Type B pancreatic cell (in vitro differentiated cells): Measurements from ENCODE around the gene EIF1AD. TPM values are rescaled to one million over a fixed set of nuclear protein-coding genes. Genes with fewer than 3 reads are reported as not detected.

ENCODE experiments used
- DNase-seq: peaks from one replicate; pipeline ENCODE4 v3.0.0; 2021; ENCODE audit warnings: mixed read lengths; ENCODE audit not compliant: unreplicated experiment; ENCODE audit errors: extremely low spot score
- H3K27ac Mint-ChIP-seq: 2 replicates; pipeline ENCODE4 v1.8.0; 2021; ENCODE audit warnings: mild to moderate bottlenecking, mixed read lengths
- H3K27me3 Mint-ChIP-seq: 2 replicates; pipeline ENCODE4 v1.8.0; 2021; ENCODE audit warnings: mixed read lengths
- H3K36me3 Mint-ChIP-seq: 2 replicates; pipeline ENCODE4 v1.8.0; 2021; ENCODE audit warnings: mixed read lengths
- H3K4me1 Mint-ChIP-seq: one replicate; pipeline ENCODE4 v1.8.0; 2021; ENCODE audit warnings: mixed read lengths; ENCODE audit not compliant: unreplicated experiment
- H3K4me3 Mint-ChIP-seq: 2 replicates; pipeline ENCODE4 v1.8.0; 2021; ENCODE audit warnings: mild to moderate bottlenecking, mixed read lengths
- H3K9me3 Mint-ChIP-seq: 2 replicates; pipeline ENCODE4 v1.8.0; 2021; ENCODE audit warnings: mixed read lengths
- total RNA-seq: library from RNA; stranded (reverse); gene quantifications from 2 replicates; pipeline ENCODE4 v1.2.1, GENCODE V29; 2021; ENCODE audit warnings: low replicate concordance
- TF ChIP-seq, protein P1 (sequence below): fragments of 200-600 bp; sonication (generic); conservative IDR thresholded peaks from 2 replicates; pipeline ENCODE4 v1.5.0; 2021; ENCODE audit warnings: antibody characterized with exemption, mild to moderate bottlenecking

The EIF1AD gene
- total RNA-seq, 1 donor from 2014 or later = 44.8 TPM

DNA sequence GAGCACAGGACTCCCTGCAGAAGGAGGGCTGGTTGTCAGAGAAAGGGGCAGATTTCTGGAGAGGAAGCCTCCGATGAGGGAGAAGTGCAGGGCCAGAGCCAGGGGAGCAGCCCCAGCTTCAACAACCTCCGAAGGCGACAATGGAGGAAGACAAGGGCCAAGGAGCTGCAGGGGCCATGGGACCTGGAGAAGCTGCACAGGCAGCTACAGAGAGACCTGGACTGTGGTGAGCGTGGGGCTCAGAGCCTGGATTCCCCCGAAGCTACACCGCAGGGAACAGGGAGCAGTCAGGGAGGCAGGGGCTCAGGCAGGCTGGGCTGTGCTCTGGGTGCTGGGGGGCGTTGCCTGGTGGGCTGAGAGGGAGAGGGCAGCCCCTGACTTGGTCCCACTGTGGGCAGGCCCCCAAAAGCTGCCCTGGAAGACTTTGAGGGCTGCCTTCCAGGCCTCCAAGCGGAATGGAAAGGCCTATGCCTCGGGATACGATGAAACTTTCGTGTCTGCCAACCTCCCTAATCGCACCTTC lies 54.3 kb downstream of the EIF1AD start:
- TF ChIP-seq, protein P1, sequence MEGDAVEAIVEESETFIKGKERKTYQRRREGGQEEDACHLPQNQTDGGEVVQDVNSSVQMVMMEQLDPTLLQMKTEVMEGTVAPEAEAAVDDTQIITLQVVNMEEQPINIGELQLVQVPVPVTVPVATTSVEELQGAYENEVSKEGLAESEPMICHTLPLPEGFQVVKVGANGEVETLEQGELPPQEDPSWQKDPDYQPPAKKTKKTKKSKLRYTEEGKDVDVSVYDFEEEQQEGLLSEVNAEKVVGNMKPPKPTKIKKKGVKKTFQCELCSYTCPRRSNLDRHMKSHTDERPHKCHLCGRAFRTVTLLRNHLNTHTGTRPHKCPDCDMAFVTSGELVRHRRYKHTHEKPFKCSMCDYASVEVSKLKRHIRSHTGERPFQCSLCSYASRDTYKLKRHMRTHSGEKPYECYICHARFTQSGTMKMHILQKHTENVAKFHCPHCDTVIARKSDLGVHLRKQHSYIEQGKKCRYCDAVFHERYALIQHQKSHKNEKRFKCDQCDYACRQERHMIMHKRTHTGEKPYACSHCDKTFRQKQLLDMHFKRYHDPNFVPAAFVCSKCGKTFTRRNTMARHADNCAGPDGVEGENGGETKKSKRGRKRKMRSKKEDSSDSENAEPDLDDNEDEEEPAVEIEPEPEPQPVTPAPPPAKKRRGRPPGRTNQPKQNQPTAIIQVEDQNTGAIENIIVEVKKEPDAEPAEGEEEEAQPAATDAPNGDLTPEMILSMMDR = no peak
- Mint-ChIP-seq H3K36me3 (no peaks in the 10 kb centered on the region), H3K27ac (no peak overlapping the region), H3K27me3 (peaks cover 12% of the 10 kb centered on the region), H3K9me3 (no peaks in the 10 kb centered on the region), H3K4me3 (no peak overlapping the region), H3K4me1 (peaks cover 3% of the 10 kb centered on the region)
- DNase-seq = no peak

DNA sequence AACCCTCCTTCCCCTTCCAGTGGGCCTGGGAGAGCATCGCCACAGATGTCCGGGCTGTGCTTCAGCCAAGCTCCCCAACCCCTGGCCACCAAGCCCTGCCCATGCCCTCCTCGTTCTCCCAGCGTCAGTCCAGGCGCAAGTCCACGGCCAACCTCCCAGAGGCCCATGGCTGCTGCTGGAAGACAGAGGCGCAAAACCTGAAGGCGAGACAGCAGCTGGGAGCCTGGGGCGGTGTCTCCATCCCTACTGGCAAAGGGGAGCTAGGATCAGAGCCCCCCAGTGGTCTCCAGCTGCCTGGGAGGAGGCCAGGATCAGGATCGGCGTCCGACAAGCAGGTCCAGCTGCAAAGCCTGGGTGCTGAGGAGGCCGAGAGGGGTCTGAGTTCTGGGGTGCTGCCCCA lies 54.8 kb downstream of the EIF1AD start:
- no peaks in the 10 kb centered on the region for H3K9me3 Mint-ChIP-seq
- no peak for DNase-seq
- TF ChIP-seq, protein P1 = no peak
- H3K4me3 Mint-ChIP-seq = no peak overlapping the region
- H3K27ac Mint-ChIP-seq = no peak overlapping the region
- no peaks in the 10 kb centered on the region for H3K36me3 Mint-ChIP-seq
- H3K4me1 Mint-ChIP-seq = peaks cover 3% of the 10 kb centered on the region
- H3K27me3 Mint-ChIP-seq = peaks cover 16% of the 10 kb centered on the region

DNA sequence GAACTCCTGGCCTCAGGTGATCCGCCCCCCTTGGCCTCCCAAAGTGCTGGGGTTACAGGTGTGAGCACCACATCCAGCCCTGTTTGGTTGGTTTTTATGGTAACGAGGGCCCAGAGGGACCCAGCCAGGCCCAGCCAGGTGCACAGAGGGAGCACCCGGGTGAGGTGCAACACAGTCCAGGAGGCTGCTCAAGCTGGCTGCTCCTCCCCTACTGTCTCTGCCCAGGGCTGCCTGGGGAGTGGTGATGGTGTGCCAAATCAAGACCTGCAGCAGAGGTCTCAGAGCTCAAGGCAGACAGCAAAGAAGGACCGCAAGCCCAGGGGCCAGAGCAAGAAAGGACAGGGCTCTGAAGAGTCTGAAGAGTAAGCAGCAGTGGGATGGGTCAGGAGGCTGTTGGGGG lies 55.3 kb downstream of the EIF1AD start:
- Mint-ChIP-seq H3K27ac (no peak overlapping the region), H3K4me3 (no peak overlapping the region), H3K4me1 (peaks cover 3% of the 10 kb centered on the region), H3K9me3 (no peaks in the 10 kb centered on the region), H3K36me3 (no peaks in the 10 kb centered on the region), H3K27me3 (peaks cover 18% of the 10 kb centered on the region)
- DNase-seq = no peak
- TF ChIP-seq, protein P1 = no peak

Other genes with a start within 250 kb of the EIF1AD start
- 16.6 and 38.9 TPM in 2 replicates for gene AP5B1, start 221.2 kb downstream of the EIF1AD start, total RNA-seq
- gene OVOL1, start 215.1 kb downstream of the EIF1AD start, total RNA-seq = 7.7 and 39.8 TPM in 2 replicates
- 0.76 and 4.2 TPM in 2 replicates for gene SNX32, start 168.2 kb downstream of the EIF1AD start, total RNA-seq
- 947 and 981 TPM in 2 replicates for gene CFL1, start 144.0 kb downstream of the EIF1AD start, total RNA-seq
- gene MUS81, start 141.7 kb downstream of the EIF1AD start, total RNA-seq = 67.9 and 72.4 TPM in 2 replicates
- gene EFEMP2, start 129.4 kb downstream of the EIF1AD start, total RNA-seq = 5.5 and 24.5 TPM in 2 replicates
- not detected in 2 replicates for gene CTSW, start 122.3 kb downstream of the EIF1AD start, total RNA-seq
- gene FIBP, start 113.7 kb downstream of the EIF1AD start, total RNA-seq = 50.9 and 74.7 TPM in 2 replicates
- gene CCDC85B, start 111.5 kb downstream of the EIF1AD start, total RNA-seq = 8.2 and 14.3 TPM in 2 replicates
- gene FOSL1, start 101.8 kb downstream of the EIF1AD start, total RNA-seq = 2.1 and 11.1 TPM in 2 replicates
- 27.9 and 31.2 TPM in 2 replicates for gene C11orf68, start 83.1 kb downstream of the EIF1AD start, total RNA-seq
- gene DRAP1, start 82.7 kb downstream of the EIF1AD start, total RNA-seq = 49.3 and 66.1 TPM in 2 replicates
- gene TSGA10IP, start 56.7 kb downstream of the EIF1AD start, total RNA-seq = 0.68 TPM in 1 of 2 replicates, not detected in the other
- gene SART1, start 40.4 kb downstream of the EIF1AD start, total RNA-seq = 38.9 and 46.0 TPM in 2 replicates
- 164 and 266 TPM in 2 replicates for gene BANF1, start 346 bp upstream of the EIF1AD start, total RNA-seq
- 5.7 TPM in 1 of 2 replicates, not detected in the other for gene CST6, start 9.9 kb upstream of the EIF1AD start, total RNA-seq
- gene CATSPER1, start 24.3 kb upstream of the EIF1AD start, total RNA-seq = not detected in 2 replicates
- gene GAL3ST3, start 47.0 kb upstream of the EIF1AD start, total RNA-seq = 3.7 TPM in 1 of 2 replicates, not detected in the other
- 192 and 210 TPM in 2 replicates for gene SF3B2, start 50.2 kb upstream of the EIF1AD start, total RNA-seq
- gene PACS1, start 68.1 kb upstream of the EIF1AD start, total RNA-seq = 44.1 and 49.9 TPM in 2 replicates